Right renal cortex interstitium (tissue), 3 donors: Measurements from ENCODE around the gene ZNF695. TPM values are rescaled to one million over a fixed set of nuclear protein-coding genes. Genes with fewer than 3 reads are reported as not detected.

Experiments
- DNase-seq, 3 donors: peaks; one replicate each; pipeline ENCODE4 v3.0.0-alpha.2; 2013; ENCODE audit warnings: low read depth in 3 of 3, low spot score in 2 of 3
- polyA plus RNA-seq, 3 donors: library from polyadenylated mRNA; unstranded; fragments of 120-200 nt; gene quantifications; one replicate each; pipeline ENCODE4 v1.2.1, GENCODE V29; 2013; ENCODE audit not compliant: insufficient read length in 3 of 3

ZNF695 gene
- polyA plus RNA-seq, 3 donors: 3.5 to 5.5 (median 4.5) TPM

DNA sequence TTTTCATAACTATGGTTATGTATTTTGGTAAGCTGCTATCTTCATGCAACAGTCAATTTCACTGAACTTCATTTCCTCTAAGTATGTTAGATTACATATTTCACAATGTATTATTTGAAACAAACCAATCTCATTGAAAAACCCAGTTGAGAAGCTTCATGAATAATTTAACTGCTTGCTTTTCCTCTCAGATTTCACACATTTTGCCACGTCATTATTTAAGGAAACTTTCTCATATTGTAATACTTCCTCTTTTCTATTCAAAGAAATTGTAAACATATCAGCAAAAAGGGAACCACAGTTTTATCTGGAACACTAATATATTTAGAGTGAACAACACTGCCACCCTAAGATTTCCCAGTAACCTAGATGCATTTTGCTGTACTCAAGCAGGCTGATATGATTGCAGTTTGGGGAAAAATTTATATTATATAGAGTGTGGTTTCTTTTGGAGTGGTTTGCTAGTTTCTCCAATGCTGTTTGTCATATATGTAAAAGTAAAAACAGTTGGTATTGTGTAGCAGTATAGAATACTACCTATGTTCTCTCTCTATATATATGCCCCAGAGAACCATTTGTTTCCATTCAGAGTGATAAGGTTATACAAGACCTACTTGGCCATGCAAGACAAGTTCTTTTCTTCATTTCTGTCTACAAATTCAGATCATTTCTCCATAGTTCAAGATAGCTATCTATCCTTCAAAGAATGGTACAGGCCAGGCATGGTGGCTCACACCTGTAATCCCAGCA lies 47.7 kb downstream of the ZNF695 start:
- DNase-seq: no peak

DNA sequence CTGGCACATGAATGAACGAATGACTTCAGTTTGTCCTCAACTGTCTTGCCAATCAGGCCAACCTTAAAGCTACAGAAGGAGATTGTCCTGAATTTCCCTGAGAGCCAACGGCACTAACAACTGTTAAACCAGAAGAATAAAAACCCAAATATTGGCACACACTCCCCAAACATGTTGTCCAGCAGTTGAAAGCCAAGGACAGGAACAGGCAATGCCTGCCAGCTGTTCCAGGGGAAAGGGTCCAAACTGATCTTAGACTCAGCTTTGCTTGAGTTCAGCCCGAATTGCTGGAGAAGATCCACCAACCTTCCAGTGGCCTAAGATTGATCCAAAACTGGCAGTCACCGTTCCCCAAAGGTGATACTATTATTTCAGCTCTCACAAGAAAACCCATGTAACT lies 53.7 kb downstream of the ZNF695 start:
- DNase-seq: no peak

DNA sequence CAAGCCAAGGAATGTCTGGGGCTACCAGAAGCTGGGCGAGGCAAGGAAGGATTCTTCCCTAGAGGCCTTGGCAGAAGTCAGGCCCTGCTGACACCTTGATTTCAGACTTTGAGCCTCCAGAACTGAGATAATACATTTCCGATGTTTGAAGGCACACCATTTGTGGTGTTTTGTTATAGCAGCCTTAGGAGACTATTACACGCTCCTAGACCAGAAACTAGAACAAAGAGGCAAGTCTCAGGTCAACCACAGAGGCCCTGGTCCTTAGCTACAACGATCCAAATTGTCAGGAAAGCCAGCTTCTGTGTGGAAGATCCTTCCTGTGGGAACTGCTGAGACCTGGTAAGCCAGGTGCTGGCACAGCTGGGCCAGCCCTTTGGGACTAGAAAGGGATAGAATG lies 56.4 kb downstream of the ZNF695 start:
- no peak for DNase-seq

DNA sequence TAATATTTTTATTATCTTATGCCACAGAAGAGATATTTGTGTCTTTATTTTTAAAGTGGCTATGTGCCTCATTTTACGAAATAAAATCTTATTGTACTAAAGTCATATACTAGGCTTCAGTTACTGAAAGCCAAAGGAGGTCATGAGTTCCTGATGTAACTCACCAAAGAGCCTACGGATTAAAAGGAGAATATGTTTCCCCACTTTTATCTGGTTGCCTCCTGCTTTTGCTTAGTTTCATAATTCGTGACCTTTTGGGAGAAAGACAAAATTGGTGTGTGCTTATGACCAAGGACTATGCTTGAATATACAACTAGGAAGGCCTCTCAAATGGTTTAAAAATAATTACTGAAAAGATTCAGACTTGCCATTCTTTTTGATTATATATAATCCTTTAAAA lies 57.9 kb downstream of the ZNF695 start:
- no peak for DNase-seq

DNA sequence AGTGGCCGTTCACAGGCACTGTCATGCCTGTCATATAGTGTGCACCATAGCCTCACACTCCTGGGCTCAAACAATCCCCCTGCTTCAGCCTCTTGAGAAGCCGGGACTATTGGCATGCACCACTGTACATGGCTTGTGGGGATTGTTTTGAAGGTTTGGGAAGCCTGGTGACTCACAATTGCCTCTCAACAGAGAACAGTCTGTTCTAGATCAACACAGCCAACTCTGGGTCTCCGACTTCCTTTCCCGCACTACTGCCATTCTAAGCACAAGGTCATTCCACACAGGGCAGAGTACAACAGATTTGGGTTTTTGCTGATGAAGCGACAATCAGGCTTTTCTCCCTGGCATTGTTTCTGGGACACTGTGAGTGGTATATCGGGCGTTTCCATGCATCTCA lies 60.6 kb downstream of the ZNF695 start:
- no peak for DNase-seq

DNA sequence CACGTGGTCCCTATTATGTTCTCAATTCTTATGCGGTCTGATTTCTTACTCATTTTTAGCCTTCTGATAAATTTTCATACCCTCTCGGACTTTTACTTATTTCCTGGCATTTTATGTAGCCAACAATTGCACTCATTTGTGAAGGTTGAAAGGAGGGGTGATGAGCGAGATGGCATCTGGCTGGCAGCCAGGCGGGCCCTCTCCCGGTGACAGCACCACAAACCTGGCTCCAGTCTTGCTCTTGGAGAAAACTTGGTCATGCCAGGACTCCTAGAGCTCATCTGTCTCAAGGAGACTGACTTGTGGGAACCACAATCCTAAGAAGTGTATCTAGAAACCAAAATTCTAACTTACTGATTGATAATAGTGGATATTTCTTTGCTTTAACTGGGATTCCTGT lies 61.5 kb downstream of the ZNF695 start:
- no peak for DNase-seq

Other genes with a start within 250 kb of the ZNF695 start
- 10 to 100 TPM; 58.4 to 60.4 (median 59.9) TPM for gene AHCTF1, start 76.1 kb downstream of the ZNF695 start, polyA plus RNA-seq
- 1 to 10 TPM; 8.6 to 9.5 (median 8.7) TPM for gene ZNF670, start 70.8 kb upstream of the ZNF695 start, polyA plus RNA-seq
- 10 to 100 TPM; 12.9 to 15.2 (median 15.0) TPM for gene ZNF669, start 96.3 kb upstream of the ZNF695 start, polyA plus RNA-seq
- 10 to 100 TPM; 22.5 to 28.1 (median 22.9) TPM for gene ZNF124, start 164.0 kb upstream of the ZNF695 start, polyA plus RNA-seq
- under 1 TPM in 2 of 3 donors, not detected in 1; 0.10 to 0.14 TPM for gene VN1R5, start 248.0 kb upstream of the ZNF695 start, polyA plus RNA-seq